Stimulated activated naive CD8-positive, alpha-beta T cell treated with anti-CD3 and anti-CD28 coated beads, Interleukin-15, Interleukin-2, amounts not matched to agents 100 ng/mL and 50 ng/mL, for 24 hours (primary cell): Measurements from ENCODE around the gene MEX3A.
"Not testable (repeated sequence)": the region's sequence is repeated elsewhere in the genome, so short reads cannot be mapped to it uniquely, and the experiment has no call there.

Experiments
- H3K27ac Mint-ChIP-seq: one replicate; pipeline ENCODE4 v1.8.0; 2021; ENCODE audit warnings: mild to moderate bottlenecking, mixed read lengths
- H3K27me3 Mint-ChIP-seq: one replicate; pipeline ENCODE4 v1.8.0; 2021; ENCODE audit warnings: mixed read lengths
- H3K36me3 Mint-ChIP-seq: one replicate; pipeline ENCODE4 v1.8.0; 2021; ENCODE audit warnings: low read depth, mixed read lengths
- H3K4me1 Mint-ChIP-seq: one replicate; pipeline ENCODE4 v1.8.0; 2021; ENCODE audit warnings: low read depth, mixed read lengths
- H3K4me3 Mint-ChIP-seq: one replicate; pipeline ENCODE4 v1.8.0; 2021; ENCODE audit warnings: mild to moderate bottlenecking, mixed read lengths
- H3K9me3 Mint-ChIP-seq: one replicate; pipeline ENCODE4 v1.8.0; 2021; ENCODE audit warnings: mixed read lengths

The MEX3A gene

DNA sequence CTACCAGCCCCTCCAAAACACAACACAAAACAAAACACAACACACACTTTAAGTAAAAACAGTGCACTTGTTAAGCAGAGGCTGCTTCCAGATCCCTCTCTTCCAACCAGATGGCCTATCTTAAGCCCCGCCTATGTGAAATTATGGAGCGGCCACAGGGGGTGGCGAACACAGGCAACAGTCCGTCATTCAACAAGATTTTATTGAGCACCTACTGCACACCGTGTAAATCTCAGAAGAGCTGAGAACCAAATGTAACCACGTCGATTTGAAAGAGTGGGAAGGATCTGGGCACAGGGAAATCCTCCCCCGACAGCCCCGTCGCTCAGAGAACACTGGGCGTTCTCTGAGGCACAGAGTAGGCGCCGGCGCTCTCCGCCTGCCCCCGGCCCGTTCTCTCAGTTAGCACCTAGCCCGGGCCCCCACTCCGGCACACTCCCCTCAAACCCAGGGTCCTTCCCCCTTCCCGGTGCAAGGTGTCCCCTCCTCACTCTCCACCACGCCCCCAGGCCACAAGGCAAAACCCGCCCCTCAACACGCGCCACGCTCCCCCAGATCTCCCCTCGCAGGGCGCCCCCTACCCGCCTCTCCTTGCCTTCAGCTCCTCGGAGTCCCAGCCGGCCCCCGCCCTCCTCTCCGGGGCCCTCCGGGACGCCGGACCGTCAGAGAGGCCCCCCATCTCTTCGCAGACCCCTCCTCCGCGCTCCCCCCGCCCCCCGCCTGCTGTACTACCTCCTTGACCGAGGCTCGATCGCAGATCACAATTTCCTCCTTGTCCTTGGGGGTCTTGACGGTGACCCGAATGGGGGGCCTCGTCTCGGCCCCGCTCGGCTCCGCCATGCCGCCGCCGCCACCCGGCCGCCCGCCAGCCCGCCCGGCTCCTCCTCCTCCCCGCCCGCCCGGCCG is 29.1 kb downstream of the MEX3A start:
- peak overlapping the region; percentile 90 for H3K27ac Mint-ChIP-seq
- H3K36me3 Mint-ChIP-seq: peaks cover 22% of the 10 kb centered on the region
- peaks cover 28% of the 10 kb centered on the region for H3K4me1 Mint-ChIP-seq
- H3K27me3 Mint-ChIP-seq: no peaks in the 10 kb centered on the region
- H3K9me3 Mint-ChIP-seq: no peaks in the 10 kb centered on the region
- H3K4me3 Mint-ChIP-seq: peak overlapping the region; percentile 95

DNA sequence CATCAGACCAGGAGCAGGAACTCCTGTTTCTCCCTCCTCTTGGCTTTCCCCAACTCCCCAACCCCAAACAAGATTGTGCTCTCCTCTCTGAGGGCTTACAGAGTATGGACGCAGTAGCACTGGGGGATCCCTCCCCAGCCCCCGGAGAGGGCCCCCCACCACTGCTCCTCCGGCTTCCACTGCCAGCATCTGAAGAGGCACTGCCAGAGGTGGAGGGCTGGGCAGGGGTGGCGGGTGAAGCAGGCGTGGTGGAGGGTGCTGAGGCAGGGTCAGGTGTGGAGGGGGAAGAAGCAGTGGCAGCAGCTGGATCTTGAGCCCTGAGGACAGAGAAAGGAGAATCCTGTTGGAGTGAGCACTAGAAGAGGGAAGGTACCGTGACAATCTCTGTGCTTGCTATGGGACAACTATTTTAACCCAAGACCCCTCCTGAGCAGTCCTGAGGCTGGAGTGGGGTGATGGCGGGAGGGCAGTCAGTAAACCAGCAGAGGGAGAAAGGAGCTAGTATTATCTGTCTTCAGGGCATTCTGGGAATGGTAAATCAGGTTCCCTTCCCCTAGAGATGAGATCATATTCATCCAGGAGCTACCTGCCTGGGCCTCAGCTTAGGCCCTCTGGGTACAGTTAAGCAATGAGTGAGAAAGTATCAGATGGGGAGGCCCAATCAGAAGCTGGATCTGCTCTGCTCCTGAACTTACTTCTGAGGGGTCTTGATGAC is 31.1 kb downstream of the MEX3A start:
- Mint-ChIP-seq H3K9me3 (no peaks in the 10 kb centered on the region), H3K4me3 (peak overlapping the region; percentile 18), H3K4me1 (peaks cover 23% of the 10 kb centered on the region), H3K27ac (no peak overlapping the region), H3K27me3 (no peaks in the 10 kb centered on the region), H3K36me3 (peaks cover 23% of the 10 kb centered on the region)

DNA sequence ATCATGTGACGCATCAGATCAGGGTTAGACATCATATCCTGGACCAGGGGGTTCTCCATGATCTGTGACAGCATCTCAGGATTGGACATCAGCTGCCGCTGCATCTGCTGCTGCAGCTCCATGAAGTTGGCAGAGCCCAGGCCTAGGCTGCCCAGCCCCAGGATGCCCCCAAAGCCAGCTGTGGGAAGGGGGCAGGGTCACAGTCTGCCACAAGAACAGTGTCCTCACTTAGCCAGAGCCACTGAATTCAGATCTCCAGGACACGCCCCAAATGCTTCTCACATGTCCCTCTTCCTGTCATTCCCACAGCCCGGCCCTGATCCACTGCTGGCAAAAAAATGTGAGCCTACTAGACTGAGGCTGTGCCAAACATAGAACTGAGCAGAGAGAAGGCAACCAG is 31.9 kb downstream of the MEX3A start:
- peaks cover 19% of the 10 kb centered on the region for H3K4me1 Mint-ChIP-seq
- no peaks in the 10 kb centered on the region for H3K9me3 Mint-ChIP-seq
- H3K4me3 Mint-ChIP-seq: no peak overlapping the region
- H3K27me3 Mint-ChIP-seq: no peaks in the 10 kb centered on the region
- no peak overlapping the region for H3K27ac Mint-ChIP-seq
- H3K36me3 Mint-ChIP-seq: peaks cover 25% of the 10 kb centered on the region

DNA sequence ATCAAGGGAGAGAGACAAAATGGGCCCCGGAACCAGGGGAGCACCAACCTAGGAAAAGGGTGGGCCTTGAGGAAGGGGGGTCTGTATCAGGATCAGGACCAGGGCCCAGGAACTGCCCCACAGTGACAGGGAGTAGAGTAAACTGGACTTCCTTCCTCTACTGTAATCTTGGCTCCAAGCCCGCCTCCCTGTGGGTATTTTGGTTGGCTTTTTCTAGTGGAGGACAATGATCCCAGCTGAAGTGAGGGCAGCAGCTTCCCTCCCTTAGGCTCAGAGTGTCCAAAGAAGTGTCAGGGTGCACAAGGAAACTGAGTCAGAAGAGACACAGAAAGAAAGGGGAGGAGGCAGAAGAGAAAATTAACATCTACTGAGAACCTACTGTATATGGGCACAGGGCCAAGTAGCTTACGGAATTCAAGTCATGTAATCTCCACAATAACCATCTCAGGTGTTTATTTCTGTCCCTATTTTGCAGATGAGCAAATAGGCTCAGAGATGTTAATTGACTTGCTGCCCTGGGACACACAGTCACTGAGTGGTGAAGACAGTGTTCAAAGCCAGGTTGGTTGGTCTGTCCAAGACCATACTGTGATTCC is 33.5 kb downstream of the MEX3A start:
- Mint-ChIP-seq H3K36me3 (peaks cover 35% of the 10 kb centered on the region), H3K27ac (no peak overlapping the region), H3K27me3 (no peaks in the 10 kb centered on the region), H3K4me3 (no peak overlapping the region), H3K9me3 (no peaks in the 10 kb centered on the region), H3K4me1 (peaks cover 19% of the 10 kb centered on the region)

DNA sequence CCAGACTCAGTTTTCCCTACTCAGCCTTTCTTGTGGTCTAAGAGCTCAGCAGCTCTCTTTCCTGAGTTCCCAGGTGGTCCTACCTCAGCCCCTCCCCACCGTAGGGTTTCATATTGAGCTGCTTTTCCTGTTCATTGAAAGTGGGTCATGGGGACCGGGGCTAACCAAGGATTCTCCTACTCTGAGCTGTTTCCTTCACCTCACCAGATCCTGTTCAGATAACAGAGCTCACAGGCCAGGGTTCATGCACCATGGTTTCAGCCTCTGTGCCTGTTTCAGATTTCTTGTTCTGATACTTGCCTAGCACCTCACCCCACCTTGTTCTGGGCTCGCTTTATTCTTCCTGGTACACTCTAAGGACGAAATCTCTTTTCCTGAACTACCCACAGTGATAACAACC is 37.2 kb downstream of the MEX3A start:
- peaks cover 51% of the 10 kb centered on the region for H3K36me3 Mint-ChIP-seq
- H3K4me3 Mint-ChIP-seq: no peak overlapping the region
- H3K27ac Mint-ChIP-seq: peak overlapping the region; percentile 28

DNA sequence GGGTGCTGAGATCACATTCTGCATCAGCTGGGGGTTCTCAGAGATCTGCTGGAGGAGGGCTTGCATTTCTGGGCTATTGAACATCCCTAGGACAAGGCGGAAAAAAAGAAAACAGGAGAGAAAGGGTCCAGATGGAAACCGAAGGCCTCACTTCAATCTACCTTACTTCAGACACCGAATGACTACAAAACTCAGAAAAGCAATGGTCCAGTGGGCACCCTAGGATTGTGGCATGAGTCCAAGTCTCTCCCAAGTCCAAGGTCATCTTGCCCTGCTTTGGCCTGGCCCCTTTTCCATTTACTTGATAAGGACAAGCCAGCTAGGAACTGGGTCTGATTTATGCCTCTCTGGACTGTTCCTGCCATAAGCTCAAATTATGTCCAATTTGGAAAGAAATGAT is 39.4 kb downstream of the MEX3A start:
- peaks cover 6% of the 10 kb centered on the region for H3K4me1 Mint-ChIP-seq
- H3K27ac Mint-ChIP-seq: no peak overlapping the region
- peaks cover 36% of the 10 kb centered on the region for H3K36me3 Mint-ChIP-seq
- H3K9me3 Mint-ChIP-seq: no peaks in the 10 kb centered on the region
- no peaks in the 10 kb centered on the region for H3K27me3 Mint-ChIP-seq
- no peak overlapping the region for H3K4me3 Mint-ChIP-seq

More for the DNA sequence above, 37.2 kb downstream of the MEX3A start:
- peaks cover 6% of the 10 kb centered on the region for H3K4me1 Mint-ChIP-seq
- no peaks in the 10 kb centered on the region for H3K9me3 Mint-ChIP-seq
- no peaks in the 10 kb centered on the region for H3K27me3 Mint-ChIP-seq

DNA sequence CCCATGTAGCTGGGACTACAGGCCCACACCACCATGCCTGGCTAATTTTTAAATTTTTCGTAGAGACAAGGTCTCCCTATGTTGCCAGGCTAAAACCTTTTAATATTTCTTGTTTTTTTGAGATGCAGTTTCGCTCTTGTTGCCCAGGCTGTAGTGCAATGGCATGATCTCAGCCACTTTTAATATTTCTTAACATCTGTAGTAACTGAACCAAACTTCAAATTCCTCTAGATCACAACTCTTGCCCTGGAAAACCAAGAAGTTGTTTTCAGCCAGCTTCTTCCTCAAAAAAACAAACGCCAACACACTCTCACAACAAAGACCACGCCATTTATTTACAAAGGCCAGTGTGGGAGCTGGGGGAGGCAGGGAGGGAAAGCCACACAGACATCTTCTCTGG is 47.3 kb downstream of the MEX3A start:
- peaks cover 19% of the 10 kb centered on the region for H3K36me3 Mint-ChIP-seq
- not testable (repeated sequence) for H3K27ac Mint-ChIP-seq, H3K9me3 Mint-ChIP-seq, H3K4me3 Mint-ChIP-seq, H3K27me3 Mint-ChIP-seq, H3K4me1 Mint-ChIP-seq

DNA sequence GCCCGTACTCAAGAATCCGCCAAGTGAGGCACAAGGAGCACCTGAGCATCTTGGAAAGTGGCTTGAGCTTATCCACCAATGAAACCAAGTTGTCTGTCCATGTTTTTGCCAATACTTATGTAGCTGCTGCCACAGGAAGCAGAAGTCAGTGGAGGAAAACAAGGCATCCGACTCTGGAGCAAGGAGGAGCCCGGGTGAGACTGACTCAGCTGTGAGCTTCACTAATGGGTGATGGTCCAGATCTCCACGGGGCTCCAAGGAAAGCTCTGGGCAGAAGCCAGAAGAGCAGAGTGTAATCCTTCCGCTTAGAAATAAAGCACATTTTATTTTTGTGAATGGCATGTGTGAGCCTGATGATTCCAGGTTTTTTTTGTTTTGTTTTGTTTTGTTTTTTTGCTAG is 49.3 kb downstream of the MEX3A start:
- Mint-ChIP-seq H3K27me3 (no peaks in the 10 kb centered on the region), H3K27ac (no peak overlapping the region), H3K36me3 (peaks cover 14% of the 10 kb centered on the region), H3K4me3 (no peak overlapping the region), H3K9me3 (no peaks in the 10 kb centered on the region), H3K4me1 (no peaks in the 10 kb centered on the region)

DNA sequence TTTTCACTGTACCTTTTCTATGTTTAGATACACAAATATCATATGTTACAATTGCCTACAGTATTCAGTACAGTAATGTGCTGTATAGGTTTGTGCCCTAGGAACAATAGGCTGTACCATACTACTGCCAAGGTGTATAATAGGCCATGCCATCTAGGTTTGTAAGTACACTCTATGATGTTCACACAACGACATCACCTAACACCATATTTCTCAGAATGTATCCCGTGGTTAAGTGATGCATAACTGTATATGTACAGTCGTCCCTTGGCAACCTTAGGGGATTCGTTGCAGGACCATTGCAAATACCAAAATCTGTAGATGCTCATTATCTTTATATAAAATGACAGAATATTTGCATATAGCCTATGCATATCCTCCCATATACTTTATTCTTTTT is 55.7 kb downstream of the MEX3A start:
- Mint-ChIP-seq H3K27ac (no peak overlapping the region), H3K9me3 (no peaks in the 10 kb centered on the region), H3K36me3 (no peaks in the 10 kb centered on the region), H3K4me3 (no peak overlapping the region), H3K4me1 (no peaks in the 10 kb centered on the region), H3K27me3 (peaks cover 5% of the 10 kb centered on the region)

DNA sequence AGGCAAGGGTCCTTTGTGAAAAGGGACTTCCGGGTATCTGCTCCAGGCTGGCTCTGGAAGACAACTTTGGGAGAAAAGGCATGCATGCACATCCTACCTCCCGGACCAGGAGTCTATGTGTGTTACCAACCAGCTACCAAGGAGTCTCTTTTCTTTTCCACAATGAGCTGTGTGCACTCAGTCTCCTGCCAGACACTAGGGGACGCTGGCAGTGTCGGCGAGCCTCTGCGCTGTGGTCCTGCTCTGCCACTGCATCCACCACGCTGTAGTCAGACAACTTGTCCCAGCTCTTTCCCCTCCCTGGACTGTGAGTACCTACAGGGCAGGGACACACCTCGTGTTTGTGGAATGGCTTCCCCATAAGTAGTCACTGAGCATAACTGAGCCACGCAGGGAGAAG is 56.4 kb downstream of the MEX3A start:
- Mint-ChIP-seq H3K36me3 (no peaks in the 10 kb centered on the region), H3K4me1 (peaks cover 4% of the 10 kb centered on the region), H3K4me3 (no peak overlapping the region), H3K9me3 (no peaks in the 10 kb centered on the region), H3K27ac (no peak overlapping the region), H3K27me3 (peaks cover 5% of the 10 kb centered on the region)

DNA sequence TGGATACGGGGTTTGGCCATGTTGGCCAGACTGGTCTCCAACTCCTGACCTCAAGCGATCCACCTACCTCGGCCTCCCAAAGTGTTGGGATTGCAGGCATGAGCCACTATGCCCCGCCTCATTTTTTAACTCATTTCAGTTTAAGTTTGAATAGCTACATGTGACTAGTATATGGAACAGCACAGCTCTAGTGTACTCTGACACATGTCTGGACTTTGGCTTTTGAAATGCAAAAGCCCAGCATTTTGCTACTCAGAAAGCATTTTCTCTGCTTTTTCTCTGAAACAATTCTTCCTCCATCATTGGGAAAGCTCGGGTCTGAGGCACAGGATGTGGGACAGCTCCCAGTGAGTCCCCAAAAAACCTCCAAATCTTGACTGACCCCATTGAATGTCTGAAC is 57.5 kb downstream of the MEX3A start:
- no peaks in the 10 kb centered on the region for H3K9me3 Mint-ChIP-seq

More for the DNA sequence above, 57.5 kb downstream of the MEX3A start:
- Mint-ChIP-seq H3K4me3 (no peak overlapping the region), H3K27ac (no peak overlapping the region), H3K4me1 (peaks cover 12% of the 10 kb centered on the region), H3K27me3 (peaks cover 5% of the 10 kb centered on the region), H3K36me3 (peaks cover 1% of the 10 kb centered on the region)
